ENCODE results near the gene KSR2.
"Not testable (repeated sequence)": the region's sequence is repeated elsewhere in the genome, so short reads cannot be mapped to it uniquely, and the experiment has no call there.

The KSR2 gene

DNA sequence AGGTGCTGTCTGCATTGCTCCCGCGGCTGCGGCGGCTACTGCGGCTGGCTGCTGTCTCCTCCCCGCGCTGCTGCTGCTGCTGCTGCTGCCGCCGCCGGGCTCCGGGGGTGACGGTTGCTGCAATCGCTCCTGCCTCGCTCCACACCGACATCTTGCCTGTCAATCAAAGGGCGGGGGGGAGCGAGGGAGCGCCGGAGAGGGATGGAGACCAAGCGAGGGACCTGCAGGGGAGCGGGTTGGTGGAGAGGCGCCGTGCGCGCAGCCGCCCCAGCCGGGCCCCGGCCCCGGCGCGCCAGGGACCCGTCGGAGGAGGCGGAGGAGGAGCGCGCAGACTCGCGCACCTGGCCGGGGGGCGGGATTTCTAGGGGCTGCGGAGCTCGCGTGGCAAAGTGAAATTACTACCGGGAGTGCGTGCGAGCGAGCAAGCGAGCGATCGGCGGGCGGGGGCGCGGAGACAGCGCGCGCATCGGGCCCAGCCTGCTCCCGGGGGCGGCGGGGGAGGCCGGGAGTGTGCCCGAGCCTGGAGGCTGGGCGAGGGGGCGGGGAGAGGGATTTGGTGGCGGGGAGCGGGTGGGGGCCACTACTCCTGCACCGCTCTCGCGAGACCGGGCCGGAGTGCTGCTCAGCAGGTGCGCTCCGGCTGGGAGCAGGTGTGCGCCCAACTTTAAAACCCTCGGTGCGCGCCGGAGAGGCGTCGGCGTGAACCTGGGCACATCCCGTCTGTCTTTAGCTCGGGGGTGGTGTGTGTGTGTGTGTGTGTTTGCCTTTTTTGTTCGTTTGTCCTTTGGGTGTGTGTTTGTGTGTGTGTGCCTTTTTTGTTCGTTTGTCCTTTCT lies at the start of gene KSR2:
Gene KSR2, minus strand, starts transcription at position 165 of the 834 bp plus-strand sequence. CDS start 735 bp downstream, outside the sequence.
- DNase-seq = peak; percentile 20

GRCh38 chr12:118017926-118018325 lies 49.1 kb upstream of the KSR2 start:
- DNase-seq = no peak

DNA sequence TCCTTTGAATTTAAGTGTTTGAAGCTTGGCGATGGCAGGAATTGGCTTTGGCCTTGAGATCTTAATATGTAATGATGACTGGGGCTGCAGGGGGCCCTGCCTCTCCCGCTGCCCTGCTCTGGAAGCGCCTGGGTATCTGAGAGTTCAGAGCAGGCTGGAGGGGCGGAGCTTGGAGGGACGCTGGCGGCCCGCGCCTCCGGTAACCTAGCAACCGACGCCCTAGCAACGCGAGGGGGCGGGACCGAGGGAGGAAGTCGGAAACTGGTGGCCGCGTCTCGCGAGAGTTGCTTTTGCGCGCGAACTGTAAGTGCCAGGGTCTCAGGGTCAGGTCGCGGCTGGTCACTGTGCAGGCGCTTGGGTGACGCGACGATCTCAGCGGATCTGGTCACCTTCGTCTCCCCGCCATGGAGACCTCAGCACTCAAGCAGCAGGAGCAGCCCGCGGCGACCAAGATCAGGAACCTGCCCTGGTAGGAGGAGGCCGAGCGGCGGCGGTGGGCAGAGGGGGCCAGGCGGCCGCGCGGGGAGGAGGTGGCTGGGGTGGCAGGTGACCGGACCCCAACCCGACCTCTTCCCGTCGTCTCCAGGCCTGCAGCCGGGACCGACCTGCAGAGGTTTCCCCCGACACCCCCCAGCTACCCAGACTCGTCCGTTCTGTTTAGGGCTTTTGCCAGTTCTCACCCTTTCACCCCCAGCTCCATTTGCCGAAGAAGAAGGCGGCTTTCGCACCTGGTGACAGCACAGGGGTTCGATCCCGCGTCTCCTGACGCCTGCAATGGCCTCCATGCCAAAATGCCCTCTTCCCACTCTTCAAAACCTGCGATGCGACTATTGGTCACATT lies 47.9 kb upstream of the KSR2 start, which contains the start of gene RFC5:
Gene RFC5, plus strand, starts transcription at position 280 of the 841 bp plus-strand sequence. Its CDS starts 125 bp downstream, at position 405.
- peak; percentile 86 for DNase-seq

- DNase-seq = no peak
These were observed 47.2 kb upstream of the KSR2 start for GRCh38 chr12:118015944-118016343.

DNA sequence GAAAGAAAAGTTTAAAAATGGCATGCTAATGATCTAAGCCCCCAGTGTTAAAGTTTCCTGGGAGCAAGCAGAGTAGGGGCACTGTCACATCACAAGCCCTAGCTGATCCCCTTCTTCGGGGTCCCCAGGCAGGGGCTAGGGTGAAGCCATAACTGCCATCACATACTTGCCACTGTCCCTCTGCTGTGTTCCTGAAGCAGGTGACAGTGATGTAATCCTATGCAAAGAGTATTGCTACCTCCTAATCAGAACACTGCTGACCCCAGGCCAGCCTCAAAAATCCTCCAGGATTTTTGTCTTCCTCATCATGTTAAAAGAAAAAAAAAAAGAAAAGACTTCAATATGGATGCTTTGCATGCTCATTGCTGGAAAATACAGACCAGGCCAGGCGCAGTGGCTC lies 46.5 kb upstream of the KSR2 start:
- DNase-seq = no peak

DNA sequence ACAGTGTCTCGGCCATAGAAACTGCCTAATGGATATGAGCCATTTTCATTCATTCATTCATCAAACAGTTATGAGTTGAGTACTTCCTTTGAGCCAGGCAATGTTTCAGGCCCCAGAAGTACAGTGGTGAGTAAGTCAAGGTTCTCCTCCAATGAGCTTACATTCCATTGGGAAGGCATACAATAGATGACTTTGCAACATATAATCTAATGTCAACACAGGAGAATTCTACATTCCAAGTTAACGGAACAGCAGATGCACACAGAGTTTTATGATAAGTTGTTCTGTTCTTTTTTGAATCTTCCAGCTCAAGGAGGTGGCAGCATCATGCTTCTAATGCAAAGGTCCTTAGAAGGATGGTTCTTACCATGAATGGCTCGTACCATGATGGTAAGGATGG lies 44.5 kb upstream of the KSR2 start:
- peak; percentile 2 for DNase-seq

DNA sequence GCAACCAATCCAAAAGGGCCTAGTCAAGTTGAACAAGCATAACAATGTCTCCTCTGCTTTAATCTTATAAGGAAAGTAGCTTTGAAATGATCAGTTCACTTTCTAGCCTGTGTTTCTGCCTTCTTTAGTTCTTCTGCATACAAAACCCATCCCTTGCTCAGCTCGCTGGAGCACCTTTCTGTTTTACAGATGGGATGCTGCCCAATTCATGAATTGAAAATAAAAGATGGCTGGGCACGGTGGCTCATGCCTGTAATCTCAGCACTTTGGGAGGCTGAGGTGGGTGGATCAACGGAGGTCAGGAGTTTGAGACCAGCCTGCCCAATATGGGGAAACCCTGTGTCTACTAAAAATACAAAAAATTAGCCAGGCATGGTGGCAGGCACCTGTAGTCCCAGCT lies 43.2 kb upstream of the KSR2 start:
- no peak for DNase-seq

DNA sequence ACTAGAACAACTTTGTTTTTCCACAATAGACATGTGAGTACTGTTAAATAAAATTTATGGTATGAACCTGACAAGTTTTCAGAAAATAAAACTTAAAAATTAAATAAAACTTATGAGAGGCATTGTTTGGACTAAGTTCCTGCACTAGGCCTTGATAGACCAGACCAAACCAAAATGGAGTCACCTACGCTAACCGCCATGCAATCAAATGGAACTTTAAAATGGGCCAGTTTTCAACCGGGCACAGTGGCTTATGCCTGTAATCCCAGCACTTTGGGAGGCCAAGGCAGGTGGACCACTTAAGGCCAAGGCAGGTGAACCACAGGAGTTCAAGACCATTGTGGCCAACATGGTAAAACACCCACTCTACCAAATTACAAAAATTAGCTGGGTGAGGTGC lies 42.6 kb upstream of the KSR2 start:
- DNase-seq = no peak

DNA sequence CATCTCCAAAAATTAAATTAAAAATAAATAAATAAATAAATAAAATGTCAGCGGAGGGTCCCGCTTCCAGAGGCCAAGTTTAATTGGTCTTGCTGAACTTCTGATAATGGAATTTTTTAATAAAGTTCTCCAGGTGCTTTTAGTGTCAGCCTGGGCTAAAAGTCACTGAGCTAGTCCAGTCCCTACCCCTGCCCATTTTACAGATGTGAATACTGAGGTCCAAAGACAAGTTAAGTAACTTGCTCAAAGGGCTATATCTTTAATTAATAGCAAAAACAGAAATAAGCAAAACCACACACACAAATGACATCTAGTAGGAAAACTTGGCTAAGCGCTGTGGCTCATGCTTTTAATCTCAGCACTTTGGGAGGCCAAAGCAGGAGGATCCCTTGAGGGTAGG lies 42.1 kb upstream of the KSR2 start:
- DNase-seq = no peak

GRCh38 chr12:117999806-118000205 lies 31.0 kb upstream of the KSR2 start:
- not testable (repeated sequence) for DNase-seq

DNA sequence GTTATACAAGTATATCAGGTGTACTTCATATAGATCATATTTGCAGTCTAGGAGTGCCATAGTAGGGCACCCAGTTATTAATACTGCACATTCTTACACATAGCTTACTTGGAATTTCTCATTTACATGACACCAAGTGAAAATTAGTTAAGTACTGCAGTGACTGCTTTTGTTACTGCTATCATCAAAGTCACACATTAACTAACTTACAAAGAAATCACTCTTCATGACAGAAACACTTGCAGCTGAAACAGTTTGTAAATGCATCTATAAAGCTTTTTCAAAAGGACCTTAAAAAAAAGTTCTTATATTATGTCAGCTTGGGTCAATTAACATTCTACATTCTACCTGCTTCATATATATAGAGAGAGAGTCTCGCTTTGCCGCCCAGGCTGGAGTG lies 29.9 kb upstream of the KSR2 start:
- no peak for DNase-seq

- no peak for DNase-seq
These were observed 26.0 kb upstream of the KSR2 start for GRCh38 chr12:117994551-117995438.

DNA sequence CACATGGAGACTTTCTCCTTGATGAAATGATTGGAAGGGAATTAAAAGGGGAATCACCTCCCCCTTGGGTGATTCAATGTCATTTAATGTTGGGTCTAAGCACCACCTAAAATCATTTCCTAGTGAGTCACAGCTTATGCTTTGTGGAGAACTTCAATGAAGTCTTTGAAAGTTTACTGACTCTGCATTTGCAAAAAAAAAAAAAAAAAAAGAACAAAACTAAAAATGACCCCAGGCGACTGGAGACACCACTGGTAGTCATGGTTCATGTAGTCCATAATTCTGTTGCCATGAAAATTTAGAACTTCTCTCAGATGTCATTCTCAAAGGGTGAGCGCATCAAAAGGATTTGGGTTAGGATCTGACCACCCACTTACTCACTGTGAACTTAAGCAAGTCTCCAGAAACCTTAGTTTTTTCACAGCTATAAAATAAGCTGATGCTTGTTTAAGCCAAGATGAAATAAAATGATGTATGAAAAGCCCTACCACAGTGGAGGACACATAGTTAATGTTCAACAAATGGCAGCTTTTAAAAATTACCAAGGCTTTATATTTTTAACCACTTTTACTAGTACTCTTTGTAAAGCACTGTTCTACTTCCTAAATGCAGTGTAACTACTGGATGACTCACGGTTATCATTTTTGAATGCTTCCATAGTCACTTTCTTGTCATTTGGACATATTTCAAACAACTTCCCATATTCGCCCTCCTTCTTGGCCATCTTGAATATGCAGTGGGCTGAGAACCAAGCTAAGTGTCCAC lies 18.1 kb upstream of the KSR2 start:
- peak; percentile 90 for DNase-seq

DNA sequence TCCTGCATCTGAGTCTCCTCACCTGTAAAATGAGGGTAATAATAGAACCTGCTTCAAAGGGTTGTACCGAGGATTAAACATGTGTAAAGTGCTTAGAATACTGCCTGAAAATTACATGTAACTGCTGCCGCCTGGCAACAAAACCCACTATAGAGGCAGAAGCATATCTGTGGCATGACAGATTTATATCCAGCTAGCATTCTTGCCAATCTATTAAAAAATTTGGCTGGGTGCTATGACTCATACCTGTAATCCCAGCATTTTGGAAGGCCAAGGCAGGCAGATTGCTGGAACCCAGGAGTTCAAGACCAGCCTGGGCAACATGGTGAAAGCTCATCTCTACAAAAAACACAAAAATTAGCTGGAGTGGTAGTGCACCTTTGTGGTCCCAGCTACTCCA lies 16.4 kb upstream of the KSR2 start:
- DNase-seq = no peak

DNA sequence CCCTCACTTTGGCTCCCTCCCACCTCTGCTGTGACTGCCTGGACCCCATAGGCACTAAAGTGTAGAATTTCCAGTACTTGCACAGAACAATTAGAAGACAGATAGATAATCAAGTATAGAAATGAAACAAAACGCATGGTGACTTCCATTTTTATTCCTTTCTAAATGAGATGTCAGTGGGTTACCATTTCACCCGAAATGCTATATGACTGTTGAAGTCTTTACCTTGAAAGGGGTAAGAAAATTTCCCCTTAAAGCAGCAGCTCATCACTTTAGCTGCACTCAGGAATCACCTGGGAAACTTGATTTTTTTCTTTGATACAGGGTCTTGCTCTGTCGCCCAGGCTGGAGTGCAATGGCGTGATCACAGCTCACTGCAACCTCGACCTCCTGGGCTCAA lies 12.5 kb upstream of the KSR2 start:
- DNase-seq = no peak

- no peak for DNase-seq
These were observed 11.8 kb upstream of the KSR2 start for GRCh38 chr12:117980616-117981015.

DNA sequence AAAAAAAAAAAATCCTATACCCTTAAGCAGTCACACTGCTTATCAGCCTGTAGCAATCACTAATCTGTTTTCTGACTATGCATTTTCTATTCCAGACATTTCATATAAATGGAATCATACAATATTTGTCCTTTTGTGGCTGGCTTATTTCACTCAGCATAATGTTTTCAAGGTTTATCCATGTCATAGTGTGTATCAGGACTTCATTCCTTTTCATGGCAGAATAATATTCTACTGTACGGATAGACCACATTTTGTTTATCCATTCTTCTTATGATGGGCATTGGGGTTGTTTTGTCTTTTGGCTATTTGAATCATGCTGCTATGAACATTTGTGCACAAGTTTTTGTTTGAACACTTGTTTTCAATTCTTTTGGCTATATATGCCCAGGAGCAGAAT lies 8.6 kb upstream of the KSR2 start:
- DNase-seq = no peak

DNA sequence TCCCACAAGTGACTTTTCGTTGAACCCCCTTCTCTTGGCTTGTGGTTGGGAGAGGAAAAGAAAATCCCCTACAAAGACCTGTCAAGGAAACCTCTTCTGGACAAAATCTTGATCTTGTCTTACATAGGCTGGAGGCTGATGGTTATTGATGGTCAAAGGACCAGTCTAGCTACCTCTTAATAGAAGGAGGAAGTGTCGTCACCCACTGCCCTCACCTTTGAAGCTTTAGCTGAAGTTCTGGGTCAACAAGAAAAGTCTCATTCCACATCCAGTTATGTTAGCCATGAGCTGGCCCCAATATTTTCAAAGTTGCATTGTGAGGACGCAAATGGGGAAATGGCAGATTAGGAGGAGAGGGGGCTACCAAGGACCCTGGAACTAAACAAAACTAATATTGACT lies 6.2 kb upstream of the KSR2 start:
- no peak for DNase-seq

GRCh38 chr12:117972301-117972700 lies 3.5 kb upstream of the KSR2 start:
- no peak for DNase-seq

GRCh38 chr12:117970334-117970733 lies 1.5 kb upstream of the KSR2 start:
- DNase-seq = no peak

DNA sequence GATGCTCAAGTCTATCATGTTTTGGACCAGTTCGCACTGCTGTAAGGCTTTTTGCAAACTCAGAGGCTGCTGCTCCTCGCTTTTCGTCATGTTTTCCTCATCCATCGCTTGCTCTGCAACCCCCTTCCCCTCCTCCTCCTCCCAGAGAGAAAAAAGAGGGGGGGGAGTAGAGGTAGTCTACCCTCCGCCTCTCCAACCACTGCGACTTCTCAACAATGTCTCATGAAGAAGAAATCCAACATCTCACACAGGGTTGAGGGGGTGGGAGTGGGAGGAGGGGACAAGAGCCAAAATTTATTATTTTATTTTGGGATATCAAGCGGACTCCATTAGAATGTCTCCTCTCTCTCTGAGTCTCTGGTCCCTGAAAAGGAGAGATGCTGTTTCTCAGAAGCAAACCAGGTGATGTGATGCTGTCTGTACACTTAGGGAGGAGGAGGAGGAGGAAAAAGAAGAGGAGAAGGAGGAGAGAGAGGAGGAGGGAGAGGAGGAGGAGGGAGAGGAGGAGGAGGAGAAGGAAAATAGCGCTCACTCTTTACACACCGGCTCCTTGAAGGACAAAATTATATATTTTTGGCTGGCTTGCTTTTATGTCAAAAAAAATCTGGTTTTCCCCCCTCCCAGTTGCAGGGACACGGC lies 520 bp downstream of the KSR2 start:
- no peak for DNase-seq

- DNase-seq = no peak
These were observed 1.3 kb downstream of the KSR2 start for GRCh38 chr12:117967512-117967911.
